ENCODE measurements around the gene CDIP1.

DNA sequence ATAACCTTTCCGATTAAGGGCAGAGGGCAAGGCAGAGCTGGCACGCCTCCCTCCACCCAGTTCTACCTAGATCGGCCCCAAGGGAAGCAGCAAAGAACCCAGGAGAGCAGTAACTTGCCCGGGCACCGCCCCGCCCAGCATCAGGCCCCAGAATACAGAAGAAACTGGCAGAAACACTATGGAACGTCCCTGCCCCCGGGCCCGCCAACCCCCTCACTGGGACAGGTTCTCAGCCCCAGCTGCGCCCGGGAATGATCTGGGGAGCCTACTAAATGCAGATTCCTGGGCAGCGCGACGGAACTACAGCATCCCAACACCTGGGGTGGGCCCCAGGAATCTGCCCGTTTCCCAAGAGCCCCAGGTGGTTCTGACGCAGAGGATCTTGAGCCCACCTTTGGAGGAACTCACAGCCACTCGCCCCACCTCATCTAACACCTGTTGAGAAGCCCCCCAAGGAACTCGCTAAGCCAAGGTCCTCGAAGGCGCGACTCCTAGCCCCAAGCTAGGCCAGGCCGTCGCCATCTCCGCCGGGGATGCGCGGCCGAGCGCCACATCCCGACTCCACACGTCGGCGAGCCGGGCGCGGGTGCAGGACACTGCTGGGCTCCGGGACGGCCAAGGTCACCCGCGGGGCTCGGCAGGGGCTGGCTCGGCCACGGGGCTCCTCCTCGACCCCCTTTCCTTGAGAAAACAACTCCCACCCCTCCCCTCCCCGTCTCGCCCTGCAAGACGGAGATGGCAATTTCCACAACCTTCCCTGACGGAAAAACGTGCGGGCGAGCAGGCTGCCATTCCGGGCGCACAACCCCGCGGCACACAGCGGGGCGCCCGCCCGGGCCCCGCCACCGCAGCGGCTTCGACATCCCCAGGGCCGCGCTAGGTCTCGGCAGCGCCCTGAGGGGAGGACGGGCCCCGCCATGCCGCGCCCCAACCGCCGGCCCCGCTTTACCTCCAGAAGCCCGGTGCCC lies 913 bp downstream of the CDIP1 start:
- TF ChIP-seq, protein P1, sequence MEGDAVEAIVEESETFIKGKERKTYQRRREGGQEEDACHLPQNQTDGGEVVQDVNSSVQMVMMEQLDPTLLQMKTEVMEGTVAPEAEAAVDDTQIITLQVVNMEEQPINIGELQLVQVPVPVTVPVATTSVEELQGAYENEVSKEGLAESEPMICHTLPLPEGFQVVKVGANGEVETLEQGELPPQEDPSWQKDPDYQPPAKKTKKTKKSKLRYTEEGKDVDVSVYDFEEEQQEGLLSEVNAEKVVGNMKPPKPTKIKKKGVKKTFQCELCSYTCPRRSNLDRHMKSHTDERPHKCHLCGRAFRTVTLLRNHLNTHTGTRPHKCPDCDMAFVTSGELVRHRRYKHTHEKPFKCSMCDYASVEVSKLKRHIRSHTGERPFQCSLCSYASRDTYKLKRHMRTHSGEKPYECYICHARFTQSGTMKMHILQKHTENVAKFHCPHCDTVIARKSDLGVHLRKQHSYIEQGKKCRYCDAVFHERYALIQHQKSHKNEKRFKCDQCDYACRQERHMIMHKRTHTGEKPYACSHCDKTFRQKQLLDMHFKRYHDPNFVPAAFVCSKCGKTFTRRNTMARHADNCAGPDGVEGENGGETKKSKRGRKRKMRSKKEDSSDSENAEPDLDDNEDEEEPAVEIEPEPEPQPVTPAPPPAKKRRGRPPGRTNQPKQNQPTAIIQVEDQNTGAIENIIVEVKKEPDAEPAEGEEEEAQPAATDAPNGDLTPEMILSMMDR (IDR thresholded peaks at IDR 0.05; ENCODE audit: low read length) = no peak
- no peak for TF ChIP-seq EZH2phosphoT487 (IDR thresholded peaks at IDR 0.05; ENCODE audit: low read length)

Measured in MM.1S (cell line).